Nephron (organoid): Measurements from ENCODE around the gene FXYD6.

Source experiments
- H3K27ac Mint-ChIP-seq, 3 experiments: 2 replicates each; pipeline ENCODE4 v1.8.0; 2020; ENCODE audit warnings: mixed read lengths in 3 of 3, mild to moderate bottlenecking in 2 of 3, moderate library complexity in 1 of 3
- H3K27me3 Mint-ChIP-seq: 2 replicates; pipeline ENCODE4 v1.8.0; 2021; ENCODE audit warnings: low read depth, mild to moderate bottlenecking, moderate library complexity, mixed read lengths
- H3K36me3 Mint-ChIP-seq: 2 replicates; pipeline ENCODE4 v1.8.0; 2020; ENCODE audit warnings: low read depth, mixed read lengths
- H3K4me1 Mint-ChIP-seq: 2 replicates; pipeline ENCODE4 v1.8.0; 2020; ENCODE audit warnings: mixed read lengths
- H3K4me3 Mint-ChIP-seq, 3 experiments: 2 replicates each; pipeline ENCODE4 v1.8.0; 2020; ENCODE audit warnings: mild to moderate bottlenecking in 3 of 3, mixed read lengths in 3 of 3, moderate library complexity in 2 of 3
- H3K9me3 Mint-ChIP-seq: 2 replicates; pipeline ENCODE4 v1.8.0; 2020; ENCODE audit warnings: mixed read lengths
- TF ChIP-seq, protein P1 (sequence below), 3 experiments: fragments of 200-600 bp; sonication (generic); IDR thresholded peaks; one replicate each; pipeline ENCODE4 v1.5.0; 2021; ENCODE audit warnings: antibody characterized with exemption in 3 of 3; ENCODE audit not compliant: unreplicated experiment in 3 of 3

The FXYD6 gene

DNA sequence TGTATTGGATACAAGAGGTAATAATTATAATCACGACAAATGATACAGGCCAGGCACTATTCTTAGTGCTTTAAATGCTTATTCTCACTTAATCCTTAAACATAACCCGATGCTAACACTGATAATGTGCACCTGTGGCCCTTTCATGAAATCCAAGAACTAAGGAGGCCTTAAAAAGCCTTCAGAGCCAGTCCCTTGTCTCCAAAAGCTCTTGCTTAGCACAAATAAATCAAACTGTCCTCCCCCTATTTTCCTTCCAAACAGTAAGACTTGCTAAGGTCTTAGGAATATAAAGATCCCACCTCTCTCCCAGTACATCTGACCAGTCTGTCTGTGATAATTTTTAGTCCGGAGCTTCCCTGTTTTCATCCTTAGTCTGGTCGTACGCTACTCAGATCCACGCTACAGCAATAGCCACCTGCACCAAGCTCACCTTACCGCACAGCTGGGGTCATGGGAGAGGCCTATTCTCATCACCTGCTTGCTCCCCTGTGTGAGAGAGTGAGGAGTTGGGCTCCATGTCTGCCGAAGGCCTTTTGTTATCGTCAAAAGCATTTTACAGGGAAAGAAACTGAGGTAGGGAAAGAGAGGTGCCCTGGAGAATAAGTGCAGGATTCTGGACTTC, 16.9 kb downstream of the FXYD6 start:
- TF ChIP-seq, protein P1, sequence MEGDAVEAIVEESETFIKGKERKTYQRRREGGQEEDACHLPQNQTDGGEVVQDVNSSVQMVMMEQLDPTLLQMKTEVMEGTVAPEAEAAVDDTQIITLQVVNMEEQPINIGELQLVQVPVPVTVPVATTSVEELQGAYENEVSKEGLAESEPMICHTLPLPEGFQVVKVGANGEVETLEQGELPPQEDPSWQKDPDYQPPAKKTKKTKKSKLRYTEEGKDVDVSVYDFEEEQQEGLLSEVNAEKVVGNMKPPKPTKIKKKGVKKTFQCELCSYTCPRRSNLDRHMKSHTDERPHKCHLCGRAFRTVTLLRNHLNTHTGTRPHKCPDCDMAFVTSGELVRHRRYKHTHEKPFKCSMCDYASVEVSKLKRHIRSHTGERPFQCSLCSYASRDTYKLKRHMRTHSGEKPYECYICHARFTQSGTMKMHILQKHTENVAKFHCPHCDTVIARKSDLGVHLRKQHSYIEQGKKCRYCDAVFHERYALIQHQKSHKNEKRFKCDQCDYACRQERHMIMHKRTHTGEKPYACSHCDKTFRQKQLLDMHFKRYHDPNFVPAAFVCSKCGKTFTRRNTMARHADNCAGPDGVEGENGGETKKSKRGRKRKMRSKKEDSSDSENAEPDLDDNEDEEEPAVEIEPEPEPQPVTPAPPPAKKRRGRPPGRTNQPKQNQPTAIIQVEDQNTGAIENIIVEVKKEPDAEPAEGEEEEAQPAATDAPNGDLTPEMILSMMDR (IDR thresholded peaks at IDR 0.05; ENCODE audit: unreplicated experiment in 3 of 3) = no peak
- Mint-ChIP-seq H3K27me3 (peaks cover 3% of the 10 kb centered on the region), H3K4me3 (peak overlapping the region in 1 of 3 experiments; percentile 24), H3K4me1 (peaks cover 83% of the 10 kb centered on the region), H3K36me3 (peaks cover 6% of the 10 kb centered on the region), H3K27ac (peak overlapping the region; percentile 65 to 90 (median 67)), H3K9me3 (peaks cover 3% of the 10 kb centered on the region)

DNA sequence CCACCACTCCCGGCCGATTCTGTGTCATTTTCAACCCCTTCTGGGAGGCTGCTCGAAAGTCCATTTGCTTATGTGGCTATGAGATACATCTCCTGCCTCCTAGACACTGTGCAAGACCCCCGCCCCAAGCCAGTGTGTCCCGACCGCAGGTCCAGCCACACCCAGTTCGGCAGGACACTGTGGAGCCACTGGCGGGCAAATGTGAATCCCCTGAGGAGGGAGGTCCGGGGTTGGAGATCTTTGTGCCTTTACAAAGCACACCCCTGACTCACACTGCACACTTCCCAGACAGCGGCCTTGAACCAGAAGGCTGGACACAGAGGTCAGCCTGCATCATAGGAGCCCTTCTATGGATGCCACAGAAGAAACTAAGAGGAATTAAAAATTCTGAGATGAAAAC, 17.4 kb downstream of the FXYD6 start:
- Mint-ChIP-seq H3K9me3 (peaks cover 3% of the 10 kb centered on the region), H3K4me1 (peaks cover 80% of the 10 kb centered on the region), H3K27ac (peak overlapping the region in 2 of 3 experiments; percentile 65 to 90), H3K4me3 (no peak overlapping the region), H3K36me3 (peaks cover 11% of the 10 kb centered on the region), H3K27me3 (peaks cover 3% of the 10 kb centered on the region)
- TF ChIP-seq, protein P1 (IDR thresholded peaks at IDR 0.05; ENCODE audit: unreplicated experiment in 3 of 3) = no peak

DNA sequence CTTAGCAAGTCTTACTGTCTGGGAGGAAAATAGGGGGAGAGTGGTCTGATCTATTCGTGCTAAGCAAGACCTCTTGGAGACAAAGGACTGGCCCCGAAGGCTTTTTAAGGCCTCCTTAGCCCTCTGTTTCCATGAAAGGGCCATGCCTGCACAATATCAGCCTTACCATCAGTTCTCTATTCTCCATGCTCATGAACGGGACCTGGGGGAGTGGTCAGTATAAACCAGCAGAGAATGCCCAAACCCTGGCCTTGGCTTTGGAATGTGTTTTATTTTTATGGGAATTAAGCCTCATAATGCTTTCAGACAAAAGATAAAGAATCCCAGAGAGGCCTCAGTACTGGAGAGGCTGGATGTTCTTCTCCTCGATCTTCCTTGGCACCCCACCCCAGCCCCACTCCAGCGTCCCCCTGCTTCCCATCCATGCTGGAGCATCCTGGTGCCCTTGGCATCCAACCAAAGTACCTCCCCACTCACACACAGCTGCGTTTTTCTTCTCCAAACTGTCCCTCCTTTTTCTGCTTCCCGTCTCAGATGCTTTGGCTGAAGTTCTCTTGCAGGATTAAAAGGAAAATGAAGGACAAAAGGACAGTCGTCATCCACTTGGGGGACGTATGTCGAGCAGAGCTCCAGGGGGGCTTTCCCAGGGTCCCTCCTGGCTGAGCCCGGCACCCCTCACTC, 18.6 kb downstream of the FXYD6 start:
- H3K27me3 Mint-ChIP-seq = peaks cover 3% of the 10 kb centered on the region
- H3K9me3 Mint-ChIP-seq = peaks cover 12% of the 10 kb centered on the region
- peaks cover 70% of the 10 kb centered on the region for H3K4me1 Mint-ChIP-seq
- H3K27ac Mint-ChIP-seq = peak overlapping the region; percentile 12 to 90 (median 63)
- H3K4me3 Mint-ChIP-seq = no peak overlapping the region
- H3K36me3 Mint-ChIP-seq = peaks cover 20% of the 10 kb centered on the region
- TF ChIP-seq, protein P1 (IDR thresholded peaks at IDR 0.05; ENCODE audit: unreplicated experiment in 3 of 3) = no peak

DNA sequence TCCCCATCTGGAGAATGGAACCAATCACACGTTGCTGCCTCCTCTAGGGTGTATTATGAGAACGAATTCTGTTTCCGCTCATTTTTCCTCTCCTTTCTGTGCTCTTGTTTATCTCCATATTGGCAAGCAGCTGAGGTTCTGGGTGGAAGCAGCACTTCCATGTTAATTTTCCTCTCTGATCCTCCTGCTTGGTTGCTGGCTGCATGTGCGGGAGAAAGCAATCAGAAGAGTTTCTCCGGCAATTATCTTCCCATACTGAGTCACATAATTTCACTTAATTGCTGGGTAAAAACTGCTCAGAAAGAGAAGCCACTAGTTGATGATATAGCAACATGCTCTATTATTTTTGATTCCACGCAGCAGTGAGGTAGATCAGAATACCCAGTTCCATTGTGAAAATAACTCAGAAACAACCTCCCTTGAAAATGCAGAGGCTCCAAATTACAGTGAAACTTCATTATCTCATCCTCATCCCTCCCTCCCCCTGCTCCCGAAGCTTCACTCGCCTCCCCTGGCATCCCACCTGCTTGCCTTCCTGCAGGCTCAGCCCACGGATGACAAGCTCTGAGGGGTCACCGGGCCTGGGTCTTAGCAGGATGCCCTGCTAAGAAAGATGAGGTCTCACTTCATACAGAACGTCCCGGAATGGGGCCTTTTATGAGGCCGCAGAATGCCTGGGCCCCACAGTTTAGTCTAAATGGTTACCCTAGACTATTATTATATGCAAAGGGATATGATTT, 20.4 kb downstream of the FXYD6 start:
- Mint-ChIP-seq H3K27ac (peak overlapping the region in 2 of 3 experiments; percentile 34 to 90), H3K27me3 (peaks cover 3% of the 10 kb centered on the region), H3K4me3 (peak overlapping the region in 1 of 3 experiments; percentile 5), H3K9me3 (peaks cover 27% of the 10 kb centered on the region), H3K4me1 (peaks cover 69% of the 10 kb centered on the region), H3K36me3 (peaks cover 30% of the 10 kb centered on the region)
- TF ChIP-seq, protein P1 (IDR thresholded peaks at IDR 0.05; ENCODE audit: unreplicated experiment in 3 of 3) = no peak

DNA sequence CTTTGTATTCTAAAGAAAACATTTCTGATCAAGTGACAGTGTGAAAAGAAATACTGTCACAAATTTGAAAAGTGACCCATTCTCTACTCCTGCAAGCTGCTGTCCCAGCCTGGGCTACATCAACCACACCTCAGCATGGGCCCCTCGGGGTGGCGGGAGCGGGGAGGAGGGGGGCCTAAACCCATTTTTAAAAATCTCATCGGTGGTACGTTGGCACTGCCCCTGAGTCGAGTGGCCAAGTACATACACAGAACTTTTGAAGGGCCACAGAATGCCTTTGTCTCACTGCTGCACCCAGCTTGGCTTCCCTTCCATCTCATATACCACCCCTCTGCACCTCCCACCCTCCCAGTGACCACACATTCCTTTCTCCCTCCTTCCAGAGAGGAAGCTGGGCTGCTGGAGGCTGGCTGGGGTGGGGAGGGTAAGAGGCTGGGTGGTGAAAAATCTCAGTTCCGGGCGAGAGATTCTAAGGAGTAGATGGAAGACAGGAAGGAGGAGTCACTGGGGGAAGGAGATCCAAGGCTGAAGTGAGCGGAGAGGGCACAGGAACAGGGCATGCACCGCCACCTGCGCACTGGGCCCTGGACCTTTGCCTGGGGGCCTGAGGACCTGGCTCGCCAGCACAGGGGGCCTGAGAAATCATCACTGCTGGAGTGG, 21.1 kb downstream of the FXYD6 start:
- TF ChIP-seq, protein P1 (IDR thresholded peaks at IDR 0.05; ENCODE audit: unreplicated experiment in 3 of 3) = no peak

More for the DNA sequence above, 21.1 kb downstream of the FXYD6 start:
- Mint-ChIP-seq H3K27ac (peak overlapping the region in 1 of 3 experiments; percentile 43), H3K36me3 (peaks cover 31% of the 10 kb centered on the region), H3K4me1 (peaks cover 68% of the 10 kb centered on the region), H3K27me3 (peaks cover 3% of the 10 kb centered on the region), H3K4me3 (no peak overlapping the region), H3K9me3 (peaks cover 27% of the 10 kb centered on the region)
